ENCODE measurements around the gene FARSA. TPM values are rescaled to one million over a fixed set of nuclear protein-coding genes. Genes with fewer than 3 reads are reported as not detected.
"Not testable (repeated sequence)": the region's sequence is repeated elsewhere in the genome, so short reads cannot be mapped to it uniquely, and the experiment has no call there.

Gene FARSA
- total RNA-seq, 2 experiments from 2014 or later, result 85.7 to 90.6 TPM

GRCh38 chr19:12965812-12966135 is 32.3 kb upstream of the FARSA start:
- ChIA-PET POLR2A (interaction anchor here (0.7 to 2.0 kb wide), 2 partner anchors 58 to 81 kb away, joined by 3 to 6 read pairs; no protein-coding TSS in a partner anchor), CTCF (interaction anchor here (0.5 to 5.9 kb wide), 66 partner anchors 11 to 290 kb away, joined by 3 to 98 read pairs (median 5); partner anchors contain the start of genes FARSA, GADD45GIP1, GCDH and IER2)
- Mint-ChIP-seq H3K4me3 (peak overlapping the region; percentile 75), H3K27me3 (no peaks in the 10 kb centered on the region), H3K9me3 (no peaks in the 10 kb centered on the region), H3K4me1 (peaks cover 8% of the 10 kb centered on the region), H3K27ac (no peak overlapping the region), H3K36me3 (ENCODE audit: low read depth) (no peaks in the 10 kb centered on the region)
- DNase-seq, result no peak

- no peaks in the 10 kb centered on the region for H3K36me3 Mint-ChIP-seq (ENCODE audit: low read depth)
- peak overlapping the region; percentile 75 for H3K4me3 Mint-ChIP-seq
- CTCF ChIA-PET, result interaction anchor here (0.5 to 5.9 kb wide), 71 partner anchors 10 to 289 kb away, joined by 3 to 98 read pairs (median 4); partner anchors contain the start of genes FARSA, GADD45GIP1, GCDH and IER2
- peak overlapping the region; percentile 80 for H3K27ac Mint-ChIP-seq
- POLR2A ChIA-PET, result interaction anchor here (0.6 to 2.0 kb wide), 3 partner anchors 58 to 144 kb away, joined by 3 to 6 read pairs (median 4); no protein-coding TSS in a partner anchor
- H3K9me3 Mint-ChIP-seq, result no peaks in the 10 kb centered on the region
- DNase-seq, result peak; percentile 82
- H3K27me3 Mint-ChIP-seq, result no peaks in the 10 kb centered on the region
- peaks cover 8% of the 10 kb centered on the region for H3K4me1 Mint-ChIP-seq
These were observed 31.7 kb upstream of the FARSA start for GRCh38 chr19:12965017-12965811.

- no peak overlapping the region for H3K4me3 Mint-ChIP-seq
- no peak for DNase-seq
- H3K27ac Mint-ChIP-seq, result no peak overlapping the region
- no peaks in the 10 kb centered on the region for H3K27me3 Mint-ChIP-seq
- peaks cover 23% of the 10 kb centered on the region for H3K4me1 Mint-ChIP-seq
- ChIA-PET POLR2A (no interaction called here), CTCF (interaction anchor here (1.0 to 1.7 kb wide), 2 partner anchors 10 to 74 kb away, joined by 3 to 5 read pairs; partner anchors contain the start of gene DAND5)
- no peaks in the 10 kb centered on the region for H3K9me3 Mint-ChIP-seq
- H3K36me3 Mint-ChIP-seq (ENCODE audit: low read depth), result peaks cover 6% of the 10 kb centered on the region
These were observed 26.0 kb upstream of the FARSA start for GRCh38 chr19:12959481-12959880.

GRCh38 chr19:12957389-12957952 is 24.0 kb upstream of the FARSA start:
- H3K9me3 Mint-ChIP-seq, result not testable (repeated sequence)
- peak overlapping the region; percentile 98 for H3K27ac Mint-ChIP-seq

GRCh38 chr19:12956446-12957388 is 23.2 kb upstream of the FARSA start, which contains the start of gene GADD45GIP1:
GADD45GIP1 (minus strand) TSS chr19:12957223; CDS start chr19:12957212, 11 bp downstream.
- POLR2A ChIA-PET, result interaction anchor here (0.6 kb wide), 1 partner anchor 120 kb away, joined by 3 read pairs; no protein-coding TSS in a partner anchor
- peaks cover 32% of the 10 kb centered on the region for H3K4me1 Mint-ChIP-seq
- CTCF ChIA-PET, result interaction anchor here (0.6 to 4.4 kb wide), 2 partner anchors 9 to 149 kb away, joined by 3 to 32 read pairs; no protein-coding TSS in a partner anchor
- DNase-seq, result peak; percentile 84
- H3K27ac Mint-ChIP-seq, result peak within 1 kb of the TSS; percentile 98
- no peaks in the 10 kb centered on the region for H3K27me3 Mint-ChIP-seq
- peaks cover 20% of the 10 kb centered on the region for H3K36me3 Mint-ChIP-seq (ENCODE audit: low read depth)
- peak within 1 kb of the TSS; percentile 87 for H3K4me3 Mint-ChIP-seq
- no peaks in the 10 kb centered on the region for H3K9me3 Mint-ChIP-seq

More at GRCh38 chr19:12957389-12957952, 24.0 kb upstream of the FARSA start:
- Mint-ChIP-seq H3K4me3 (peak overlapping the region; percentile 87), H3K36me3 (ENCODE audit: low read depth) (peaks cover 17% of the 10 kb centered on the region), H3K4me1 (peaks cover 29% of the 10 kb centered on the region)
- POLR2A ChIA-PET, DNase-seq, H3K27me3 Mint-ChIP-seq: not testable (repeated sequence)
- CTCF ChIA-PET, result interaction anchor here (4.4 kb wide), 1 partner anchor 8 kb away, joined by 32 read pairs; no protein-coding TSS in a partner anchor

GRCh38 chr19:12955996-12956395 is 22.5 kb upstream of the FARSA start:
- Mint-ChIP-seq H3K4me1 (peaks cover 37% of the 10 kb centered on the region), H3K4me3 (peak overlapping the region; percentile 84), H3K27ac (peak overlapping the region; percentile 90), H3K27me3 (no peaks in the 10 kb centered on the region), H3K36me3 (ENCODE audit: low read depth) (peaks cover 26% of the 10 kb centered on the region), H3K9me3 (no peaks in the 10 kb centered on the region)
- POLR2A ChIA-PET, result interaction anchor here (0.6 kb wide), 1 partner anchor 121 kb away, joined by 3 read pairs; no protein-coding TSS in a partner anchor
- no peak for DNase-seq
- CTCF ChIA-PET, result interaction anchor here (4.4 kb wide), 1 partner anchor 9 kb away, joined by 32 read pairs; no protein-coding TSS in a partner anchor

GRCh38 chr19:12955575-12955974 is 22.1 kb upstream of the FARSA start:
- POLR2A ChIA-PET, result interaction anchor here (0.6 kb wide), 1 partner anchor 122 kb away, joined by 3 read pairs; no protein-coding TSS in a partner anchor
- H3K4me3 Mint-ChIP-seq, result peak overlapping the region; percentile 84
- peak overlapping the region; percentile 90 for H3K27ac Mint-ChIP-seq
- peaks cover 40% of the 10 kb centered on the region for H3K4me1 Mint-ChIP-seq
- CTCF ChIA-PET, result interaction anchor here (4.4 kb wide), 1 partner anchor 10 kb away, joined by 32 read pairs; no protein-coding TSS in a partner anchor
- not testable (repeated sequence) for DNase-seq, H3K27me3 Mint-ChIP-seq, H3K9me3 Mint-ChIP-seq
- peaks cover 30% of the 10 kb centered on the region for H3K36me3 Mint-ChIP-seq (ENCODE audit: low read depth)

GRCh38 chr19:12954612-12954962 is 21.1 kb upstream of the FARSA start:
- DNase-seq, result no peak
- peaks cover 44% of the 10 kb centered on the region for H3K4me1 Mint-ChIP-seq
- H3K36me3 Mint-ChIP-seq (ENCODE audit: low read depth), result peaks cover 37% of the 10 kb centered on the region
- CTCF ChIA-PET, result interaction anchor here (4.4 kb wide), 1 partner anchor 11 kb away, joined by 32 read pairs; no protein-coding TSS in a partner anchor
- H3K9me3 Mint-ChIP-seq, result no peaks in the 10 kb centered on the region
- no peak overlapping the region for H3K4me3 Mint-ChIP-seq
- H3K27ac Mint-ChIP-seq, result peak overlapping the region; percentile 80
- no peaks in the 10 kb centered on the region for H3K27me3 Mint-ChIP-seq
- POLR2A ChIA-PET, result no interaction called here

- H3K27me3 Mint-ChIP-seq, result no peaks in the 10 kb centered on the region
- POLR2A ChIA-PET, result interaction anchor here (0.8 kb wide), 1 partner anchor 162 kb away, joined by 10 read pairs; no protein-coding TSS in a partner anchor
- peaks cover 37% of the 10 kb centered on the region for H3K36me3 Mint-ChIP-seq (ENCODE audit: low read depth)
- no peaks in the 10 kb centered on the region for H3K9me3 Mint-ChIP-seq
- no peak overlapping the region for H3K4me3 Mint-ChIP-seq
- H3K27ac Mint-ChIP-seq, result peak overlapping the region; percentile 80
- DNase-seq, result no peak
- peaks cover 44% of the 10 kb centered on the region for H3K4me1 Mint-ChIP-seq
- CTCF ChIA-PET, result interaction anchor here (1.0 to 4.4 kb wide), 2 partner anchors 11 to 69 kb away, joined by 4 to 32 read pairs; no protein-coding TSS in a partner anchor
These were observed 20.5 kb upstream of the FARSA start for GRCh38 chr19:12953799-12954611.

- no peaks in the 10 kb centered on the region for H3K27me3 Mint-ChIP-seq
- ChIA-PET CTCF (interaction anchor here (0.5 to 4.4 kb wide), 3 partner anchors 12 to 68 kb away, joined by 4 to 32 read pairs (median 4); no protein-coding TSS in a partner anchor), POLR2A (no interaction called here)
- peaks cover 43% of the 10 kb centered on the region for H3K4me1 Mint-ChIP-seq
- peaks cover 43% of the 10 kb centered on the region for H3K36me3 Mint-ChIP-seq (ENCODE audit: low read depth)
- H3K27ac Mint-ChIP-seq, result no peak overlapping the region
- no peak for DNase-seq
- no peak overlapping the region for H3K4me3 Mint-ChIP-seq
- no peaks in the 10 kb centered on the region for H3K9me3 Mint-ChIP-seq
These were observed 19.8 kb upstream of the FARSA start for GRCh38 chr19:12953138-12953798.
